Thoracic aorta (tissue), 2 donors: ENCODE data around the gene HPS1. TPM values are rescaled to one million over a fixed set of nuclear protein-coding genes. Genes with fewer than 3 reads are reported as not detected.

Source experiments
- ATAC-seq: fragments of 150-250 bp; one replicate; pipeline ENCODE4 v1.8.0; 2017; ENCODE audit warnings: low read depth; ENCODE audit not compliant: insufficient number of reproducible peaks, low FRiP score
- DNase-seq: peaks from one replicate; pipeline ENCODE4 v3.0.0-alpha.2; 2020; ENCODE audit warnings: low spot score
- H3K27ac ChIP-seq, 2 donors: fragments of 200-600 bp; sonication (generic); 1 replicate in 1 of 2; 2 replicates in 1 of 2; pipeline ENCODE4 v1.5.1; 2016; ENCODE audit warnings: mild to moderate bottlenecking in 2 of 2, moderate library complexity in 2 of 2
- H3K27me3 ChIP-seq: fragments of 200-600 bp; sonication (generic); replicated peaks from 2 replicates; pipeline ENCODE4 v1.6.0; 2016; ENCODE audit warnings: mild to moderate bottlenecking; ENCODE audit not compliant: insufficient read depth
- H3K36me3 ChIP-seq: fragments of 200-600 bp; sonication (generic); one replicate; pipeline ENCODE4 v1.5.1; 2016
- H3K4me1 ChIP-seq, 2 donors: fragments of 200-600 bp; sonication (generic); 1 replicate in 1 of 2; 2 replicates in 1 of 2; pipeline versions ENCODE4 v1.5.1 to v1.6.0; 2016; ENCODE audit warnings: low read depth in 2 of 2, mild to moderate bottlenecking in 1 of 2; ENCODE audit not compliant: control insufficient read depth in 1 of 2
- H3K4me3 ChIP-seq: fragments of 200-600 bp; sonication (generic); 2 replicates; pipeline ENCODE4 v1.5.1; 2016; ENCODE audit warnings: mild to moderate bottlenecking
- H3K9me3 ChIP-seq: fragments of 200-600 bp; sonication (generic); 2 replicates; pipeline ENCODE4 v1.5.1; 2016
- total RNA-seq, 2 donors: library from RNA; depleted of rRNA; stranded (reverse); fragments of >200 nt; gene quantifications; one replicate each; pipeline versions ENCODE4 v1.1.0 to v1.2.3, GENCODE V29; 2016
- TF ChIP-seq, protein P1 (sequence below): fragments of 200-600 bp; sonication (generic); IDR thresholded peaks from one replicate; pipeline ENCODE4 v1.5.1; 2019; ENCODE audit warnings: antibody characterized with exemption

The HPS1 gene
- total RNA-seq, 2 donors from 2014 or later = 60.1 to 79.3 TPM

DNA sequence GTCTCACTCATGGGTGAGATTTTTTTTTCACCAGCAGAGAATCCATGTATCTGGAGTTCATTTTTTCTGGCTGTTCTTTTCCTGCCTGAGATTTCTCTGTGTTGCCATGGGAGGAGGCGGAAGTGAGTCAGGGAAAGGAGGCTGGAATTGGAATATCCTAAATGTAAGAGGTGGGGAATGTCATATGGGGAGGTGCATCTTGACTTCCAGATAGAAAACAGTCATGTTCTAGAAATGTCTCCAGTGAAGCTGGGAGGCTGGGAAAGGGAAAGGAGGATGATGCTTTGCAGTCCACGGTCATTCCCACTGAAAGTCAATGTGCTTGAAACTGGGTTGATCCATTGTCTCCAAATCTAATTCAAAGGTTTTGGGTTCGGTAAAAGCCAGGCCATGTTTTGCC, 39.7 kb upstream of the HPS1 start:
- no peak for DNase-seq
- Histone ChIP-seq H3K27me3 (no peaks in the 10 kb centered on the region), H3K36me3 (no peaks in the 10 kb centered on the region), H3K4me3 (no peak overlapping the region), H3K27ac (no peak overlapping the region), H3K9me3 (no peaks in the 10 kb centered on the region), H3K4me1 (no peaks in the 10 kb centered on the region)
- ATAC-seq = no peak
- TF ChIP-seq, protein P1, sequence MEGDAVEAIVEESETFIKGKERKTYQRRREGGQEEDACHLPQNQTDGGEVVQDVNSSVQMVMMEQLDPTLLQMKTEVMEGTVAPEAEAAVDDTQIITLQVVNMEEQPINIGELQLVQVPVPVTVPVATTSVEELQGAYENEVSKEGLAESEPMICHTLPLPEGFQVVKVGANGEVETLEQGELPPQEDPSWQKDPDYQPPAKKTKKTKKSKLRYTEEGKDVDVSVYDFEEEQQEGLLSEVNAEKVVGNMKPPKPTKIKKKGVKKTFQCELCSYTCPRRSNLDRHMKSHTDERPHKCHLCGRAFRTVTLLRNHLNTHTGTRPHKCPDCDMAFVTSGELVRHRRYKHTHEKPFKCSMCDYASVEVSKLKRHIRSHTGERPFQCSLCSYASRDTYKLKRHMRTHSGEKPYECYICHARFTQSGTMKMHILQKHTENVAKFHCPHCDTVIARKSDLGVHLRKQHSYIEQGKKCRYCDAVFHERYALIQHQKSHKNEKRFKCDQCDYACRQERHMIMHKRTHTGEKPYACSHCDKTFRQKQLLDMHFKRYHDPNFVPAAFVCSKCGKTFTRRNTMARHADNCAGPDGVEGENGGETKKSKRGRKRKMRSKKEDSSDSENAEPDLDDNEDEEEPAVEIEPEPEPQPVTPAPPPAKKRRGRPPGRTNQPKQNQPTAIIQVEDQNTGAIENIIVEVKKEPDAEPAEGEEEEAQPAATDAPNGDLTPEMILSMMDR = no peak

DNA sequence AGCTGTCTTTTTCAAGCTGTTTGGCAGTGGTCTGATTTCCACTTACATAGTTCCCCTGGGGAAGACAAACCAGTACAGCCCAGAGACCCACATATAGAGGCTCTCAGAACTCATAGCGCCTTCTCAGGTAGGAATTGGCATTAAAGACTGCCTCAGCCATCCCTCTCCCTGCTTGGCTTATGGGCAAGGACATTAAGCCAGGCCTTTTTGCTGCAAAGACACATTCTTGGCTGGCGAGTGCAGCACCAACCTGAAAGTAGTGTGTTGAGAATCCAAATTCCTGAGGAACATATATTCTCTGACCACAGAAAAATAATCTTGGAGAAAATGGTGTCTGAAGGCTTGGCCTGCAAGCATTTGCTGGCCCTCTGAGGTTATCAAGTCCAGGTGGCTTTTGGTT, 39.2 kb upstream of the HPS1 start:
- TF ChIP-seq, protein P1 = no peak

DNA sequence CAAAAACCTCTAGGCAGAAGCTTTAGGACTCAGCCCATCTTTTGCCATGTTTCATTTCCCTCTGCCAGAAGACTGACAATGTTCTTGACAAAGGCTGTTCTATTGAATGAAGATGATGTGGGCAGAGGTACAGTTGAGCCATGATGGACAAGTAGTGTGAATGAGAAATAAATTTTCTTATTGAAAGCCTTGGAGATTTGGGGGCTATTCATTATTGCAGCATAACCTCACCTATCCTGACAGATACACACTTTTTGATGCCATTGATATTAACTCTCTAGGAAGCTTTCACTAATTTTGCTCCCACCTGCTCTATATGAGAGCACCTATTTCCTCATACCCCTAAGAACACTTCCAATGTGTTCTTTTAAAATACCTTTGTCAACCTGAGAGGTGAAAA, 36.9 kb upstream of the HPS1 start:
- no peaks in the 10 kb centered on the region for H3K9me3 ChIP-seq
- H3K27me3 ChIP-seq = no peaks in the 10 kb centered on the region
- DNase-seq (no peak), ATAC-seq (no peak)
- no peaks in the 10 kb centered on the region for H3K4me1 ChIP-seq
- no peak overlapping the region for H3K27ac ChIP-seq
- H3K4me3 ChIP-seq = no peak overlapping the region
- H3K36me3 ChIP-seq = no peaks in the 10 kb centered on the region
- TF ChIP-seq, protein P1 = no peak

More for the DNA sequence above, 39.2 kb upstream of the HPS1 start:
- Histone ChIP-seq H3K4me1 (no peaks in the 10 kb centered on the region), H3K27ac (no peak overlapping the region), H3K4me3 (no peak overlapping the region), H3K27me3 (no peaks in the 10 kb centered on the region), H3K36me3 (no peaks in the 10 kb centered on the region), H3K9me3 (no peaks in the 10 kb centered on the region)
- ATAC-seq = no peak
- no peak for DNase-seq

DNA sequence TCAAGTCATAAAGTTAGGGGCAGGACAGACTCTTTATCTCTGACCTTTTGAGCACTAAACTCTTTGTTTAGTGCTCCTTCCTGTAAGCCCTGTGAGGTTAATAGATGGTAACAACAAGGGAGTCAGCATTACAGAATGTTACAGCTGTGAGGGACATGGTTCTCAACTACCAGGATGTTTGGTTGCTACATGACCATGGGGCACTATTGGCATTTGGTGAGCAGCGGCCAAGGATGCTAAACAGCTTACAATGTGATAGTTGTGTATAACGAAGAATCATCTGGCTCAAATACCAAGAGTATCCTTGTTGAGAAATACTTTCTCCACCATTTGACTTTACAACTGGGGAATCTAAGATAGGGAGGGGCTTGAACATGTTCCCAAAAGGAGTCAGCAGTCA, 35.4 kb upstream of the HPS1 start:
- no peak overlapping the region for H3K27ac ChIP-seq
- no peak for ATAC-seq

DNA sequence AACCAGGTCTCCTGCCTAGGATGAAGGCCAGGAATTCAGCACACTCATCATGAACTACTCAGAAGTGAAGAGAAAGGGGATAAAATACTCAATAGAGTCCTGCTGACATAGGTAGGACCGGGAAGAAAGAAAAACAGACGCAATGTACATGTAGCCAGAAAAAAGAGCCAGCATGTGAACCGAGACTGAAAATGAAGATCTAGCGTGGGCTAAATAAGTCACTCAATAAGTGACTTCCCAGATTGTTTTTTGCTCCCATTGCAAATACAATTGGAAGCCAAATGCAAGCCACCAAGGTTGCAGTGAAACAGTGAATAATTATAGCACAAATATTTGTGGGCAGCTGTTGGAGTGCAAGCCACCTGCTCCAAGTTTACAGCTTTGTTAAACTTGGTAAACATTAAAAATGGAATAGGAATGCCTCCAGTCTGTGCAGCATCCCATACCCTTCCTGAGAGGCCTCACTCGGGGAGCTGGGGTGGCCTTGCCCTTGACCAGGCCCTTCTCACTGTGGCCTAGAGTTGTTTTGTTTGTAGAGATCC, 34.7 kb upstream of the HPS1 start:
- TF ChIP-seq, protein P1 = no peak
- H3K4me1 ChIP-seq = no peaks in the 10 kb centered on the region
- ATAC-seq = no peak
- no peaks in the 10 kb centered on the region for H3K27me3 ChIP-seq
- DNase-seq = no peak
- no peak overlapping the region for H3K27ac ChIP-seq
- H3K4me3 ChIP-seq = no peak overlapping the region
- no peaks in the 10 kb centered on the region for H3K36me3 ChIP-seq
- no peaks in the 10 kb centered on the region for H3K9me3 ChIP-seq

More for the DNA sequence above, 35.4 kb upstream of the HPS1 start:
- Histone ChIP-seq H3K36me3 (no peaks in the 10 kb centered on the region), H3K27me3 (no peaks in the 10 kb centered on the region), H3K4me1 (no peaks in the 10 kb centered on the region), H3K4me3 (no peak overlapping the region), H3K9me3 (no peaks in the 10 kb centered on the region)
- TF ChIP-seq, protein P1 = no peak
- DNase-seq = no peak
